Hepatic stellate cell (primary cell): ENCODE results near the gene EDEM3.
A peak's percentile ranks its signal among the peaks of the same experiment; 100 is the strongest.
"Not testable (repeated sequence)": the region's sequence is repeated elsewhere in the genome, so short reads cannot be mapped to it uniquely, and the experiment has no call there.

ENCODE experiments used
- DNase-seq: peaks from one replicate; pipeline ENCODE4 v3.0.0; 2011; ENCODE audit warnings: low spot score

Gene EDEM3, protein sequence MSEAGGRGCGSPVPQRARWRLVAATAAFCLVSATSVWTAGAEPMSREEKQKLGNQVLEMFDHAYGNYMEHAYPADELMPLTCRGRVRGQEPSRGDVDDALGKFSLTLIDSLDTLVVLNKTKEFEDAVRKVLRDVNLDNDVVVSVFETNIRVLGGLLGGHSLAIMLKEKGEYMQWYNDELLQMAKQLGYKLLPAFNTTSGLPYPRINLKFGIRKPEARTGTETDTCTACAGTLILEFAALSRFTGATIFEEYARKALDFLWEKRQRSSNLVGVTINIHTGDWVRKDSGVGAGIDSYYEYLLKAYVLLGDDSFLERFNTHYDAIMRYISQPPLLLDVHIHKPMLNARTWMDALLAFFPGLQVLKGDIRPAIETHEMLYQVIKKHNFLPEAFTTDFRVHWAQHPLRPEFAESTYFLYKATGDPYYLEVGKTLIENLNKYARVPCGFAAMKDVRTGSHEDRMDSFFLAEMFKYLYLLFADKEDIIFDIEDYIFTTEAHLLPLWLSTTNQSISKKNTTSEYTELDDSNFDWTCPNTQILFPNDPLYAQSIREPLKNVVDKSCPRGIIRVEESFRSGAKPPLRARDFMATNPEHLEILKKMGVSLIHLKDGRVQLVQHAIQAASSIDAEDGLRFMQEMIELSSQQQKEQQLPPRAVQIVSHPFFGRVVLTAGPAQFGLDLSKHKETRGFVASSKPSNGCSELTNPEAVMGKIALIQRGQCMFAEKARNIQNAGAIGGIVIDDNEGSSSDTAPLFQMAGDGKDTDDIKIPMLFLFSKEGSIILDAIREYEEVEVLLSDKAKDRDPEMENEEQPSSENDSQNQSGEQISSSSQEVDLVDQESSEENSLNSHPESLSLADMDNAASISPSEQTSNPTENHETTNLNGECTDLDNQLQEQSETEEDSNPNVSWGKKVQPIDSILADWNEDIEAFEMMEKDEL

DNA sequence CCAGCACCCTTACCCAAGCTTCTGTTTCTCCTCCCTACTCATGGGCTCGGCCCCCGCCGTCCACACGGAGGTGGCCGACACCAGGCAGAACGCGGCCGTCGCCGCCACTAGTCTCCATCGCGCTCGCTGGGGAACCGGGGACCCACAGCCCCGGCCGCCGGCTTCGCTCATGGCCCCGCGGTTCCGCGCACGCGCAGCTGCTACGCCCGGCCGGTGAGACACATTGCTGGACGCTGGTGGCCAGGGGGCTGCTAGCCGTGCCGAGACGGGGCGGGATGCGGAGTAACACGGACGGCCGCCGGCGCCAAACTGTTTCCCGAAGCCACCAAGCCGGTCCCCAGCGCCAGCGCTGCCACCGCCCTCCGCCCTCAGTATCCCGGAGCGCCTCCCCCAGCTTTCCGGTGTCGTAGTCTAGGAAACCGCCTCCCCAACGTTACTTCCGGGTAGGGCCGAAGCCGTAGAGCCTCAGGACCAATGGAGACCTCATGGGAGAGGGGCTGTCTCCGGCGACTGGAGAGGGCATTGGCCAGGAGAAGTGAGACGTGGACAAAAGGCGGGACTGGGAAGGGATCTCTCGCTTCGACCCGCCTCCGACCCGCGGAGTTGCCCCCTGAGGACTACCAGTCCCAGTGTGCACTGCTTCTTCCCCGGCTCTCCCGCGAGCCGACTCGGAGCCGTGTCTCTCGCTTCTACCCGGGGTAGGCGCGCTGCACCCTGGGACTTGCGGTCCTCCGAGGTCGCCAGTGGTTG lies at the start of gene EDEM3:
TSS of gene EDEM3 (minus strand) at position 383 of the 750 bp plus-strand sequence. CDS start at position 171, 212 bp downstream.
- peak; percentile 97 for DNase-seq

DNA sequence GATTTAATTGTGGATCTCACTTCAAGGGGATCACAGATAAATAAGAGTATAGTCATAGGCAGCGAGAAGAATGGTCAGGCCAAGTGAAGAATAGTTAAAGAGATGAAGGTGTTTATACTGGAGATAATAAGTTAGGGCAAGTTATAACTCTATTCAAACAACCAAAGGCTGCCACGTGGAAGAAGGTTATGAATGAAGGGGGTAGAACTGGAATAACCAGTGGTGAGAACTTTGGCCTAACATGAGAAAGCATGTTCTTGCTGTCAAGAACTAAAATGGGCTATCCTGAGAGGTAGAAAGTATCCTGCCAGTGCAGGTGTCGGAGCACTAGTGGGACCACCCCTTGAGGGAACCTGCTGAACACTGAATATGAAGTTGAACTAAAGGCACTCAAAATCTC lies 49.6 kb upstream of the EDEM3 start:
- no peak for DNase-seq

DNA sequence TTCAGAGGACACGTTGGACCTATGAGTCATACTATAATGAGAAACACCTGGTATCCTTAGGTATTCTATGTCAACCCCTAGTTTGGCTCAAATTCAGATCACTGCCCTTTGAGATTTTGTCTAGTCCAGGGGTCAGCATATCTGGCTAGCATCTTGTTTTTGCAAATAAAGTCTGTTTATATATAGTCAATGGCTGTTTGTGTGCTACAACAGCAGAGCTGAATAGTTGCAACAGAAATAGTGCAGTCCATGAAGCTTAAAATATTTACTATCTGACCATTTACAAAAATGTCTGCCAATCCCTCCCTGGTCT lies 48.5 kb upstream of the EDEM3 start:
- DNase-seq: no peak

DNA sequence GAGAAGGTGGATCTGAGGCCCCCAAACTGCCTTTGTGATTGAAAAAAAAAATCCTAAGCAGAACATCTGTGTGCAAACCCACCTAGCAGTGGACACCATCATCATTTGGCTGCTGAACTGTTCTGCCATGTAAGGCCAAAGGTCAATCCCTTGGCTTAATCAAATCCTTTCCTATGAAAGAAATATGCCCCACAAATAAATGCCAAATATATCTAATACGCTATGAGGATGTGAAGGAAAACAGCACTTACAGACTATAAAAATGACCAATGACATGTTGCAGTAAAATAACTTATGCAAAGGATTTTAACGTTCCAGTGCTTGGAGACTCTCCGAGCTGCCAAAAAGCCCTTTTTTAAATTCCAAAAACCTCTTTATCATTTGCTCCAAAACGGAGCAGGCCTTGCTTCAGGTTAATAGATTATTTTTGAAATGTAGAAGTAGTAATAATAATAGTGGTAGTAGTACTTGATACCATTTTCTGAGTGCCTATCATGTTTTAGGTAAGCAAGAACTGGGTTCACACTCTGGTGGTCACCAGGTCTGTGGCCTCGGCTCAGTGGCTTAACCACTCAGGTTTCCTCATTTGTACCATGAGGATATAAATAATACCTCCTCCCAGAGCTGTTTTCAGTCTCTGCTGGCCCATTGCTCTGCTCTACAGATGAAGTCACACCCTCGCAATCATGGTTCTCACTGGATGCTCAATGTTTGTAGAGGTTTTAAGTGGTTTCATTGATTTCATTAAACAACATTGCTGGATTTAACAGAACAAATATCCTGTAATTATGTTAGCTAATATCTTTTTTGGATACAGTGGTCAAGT lies 47.9 kb upstream of the EDEM3 start:
- DNase-seq: no peak

DNA sequence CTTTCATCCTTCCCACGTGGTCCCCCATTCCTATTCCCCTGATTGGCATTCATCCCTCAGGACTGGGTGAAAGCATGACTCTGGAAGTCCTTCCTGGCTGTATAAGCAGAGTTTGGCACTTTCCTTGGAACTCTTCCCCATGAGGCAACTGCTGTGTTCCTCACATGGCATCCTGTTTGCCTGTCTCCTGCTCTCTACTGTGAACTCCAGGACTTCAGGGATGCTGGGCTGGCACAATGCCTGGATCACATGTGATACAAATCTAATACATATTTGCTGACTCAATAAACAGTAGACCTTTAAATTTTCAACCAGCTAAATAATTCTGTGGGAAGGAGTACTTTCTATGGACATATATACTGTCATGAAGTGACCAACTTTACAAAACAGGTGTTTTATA lies 46.8 kb upstream of the EDEM3 start:
- peak; percentile 16 for DNase-seq

DNA sequence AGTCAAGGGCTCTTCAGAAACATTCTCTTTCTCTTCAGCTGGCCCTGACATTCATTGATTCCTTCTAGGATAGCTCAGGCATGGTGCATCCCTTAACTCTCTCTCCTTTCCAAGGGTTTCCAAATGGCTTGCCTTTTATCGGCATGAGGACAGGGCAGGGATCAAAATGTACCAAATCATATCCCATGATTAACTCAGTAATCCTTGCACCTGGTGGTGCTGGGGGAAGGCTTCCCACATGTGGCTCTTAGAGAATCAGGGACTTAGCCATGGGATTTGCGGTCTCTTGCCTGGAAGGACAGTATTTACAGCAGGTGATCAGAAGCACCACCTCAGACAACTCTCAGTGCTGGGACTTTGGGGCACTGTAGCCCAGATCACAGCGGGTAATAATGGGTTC lies 46.2 kb upstream of the EDEM3 start:
- DNase-seq: no peak

DNA sequence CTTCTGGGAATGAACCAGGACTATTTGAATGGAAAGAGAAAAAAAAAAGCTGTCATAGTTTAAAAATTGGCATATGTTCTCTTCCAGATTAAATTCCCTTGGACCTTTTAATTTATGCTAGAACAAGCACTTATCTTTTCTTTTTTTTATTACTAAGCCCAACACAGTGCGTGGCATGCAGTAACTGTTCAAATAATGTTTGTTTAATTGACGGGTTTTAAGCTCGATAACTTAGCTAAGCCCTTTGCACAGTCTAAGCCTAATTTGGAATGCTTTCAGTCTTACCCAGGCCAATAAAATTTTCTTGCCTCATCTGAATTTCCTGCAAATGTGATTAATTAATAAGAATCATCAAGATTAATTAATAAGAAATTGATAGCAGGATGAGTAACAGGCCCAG lies 39.3 kb upstream of the EDEM3 start:
- DNase-seq: no peak

DNA sequence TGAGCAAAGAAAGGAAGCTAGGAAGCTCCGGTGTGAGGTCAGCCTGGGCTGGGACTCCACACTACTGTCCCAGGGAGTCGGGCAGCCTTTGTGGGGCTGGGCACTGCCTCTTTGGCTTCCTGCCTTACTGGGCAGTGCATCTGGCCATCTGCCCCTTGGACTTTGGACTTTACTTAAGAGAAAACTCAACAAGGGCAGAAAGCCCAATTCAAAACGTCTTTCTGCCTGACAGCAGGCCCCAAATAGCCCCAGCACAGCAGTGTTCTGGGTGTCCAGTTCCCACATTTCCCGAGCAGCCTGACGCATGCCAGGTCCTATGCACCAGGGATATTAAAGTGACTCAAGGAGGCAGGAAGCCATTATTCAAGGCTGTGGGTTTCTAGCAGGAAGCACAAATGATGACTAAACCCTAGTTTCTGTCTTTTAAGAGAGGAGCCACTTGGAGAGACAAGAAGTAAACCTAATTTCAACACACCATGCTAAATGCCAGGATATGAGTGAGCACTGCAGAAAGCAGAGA lies 37.9 kb upstream of the EDEM3 start:
- peak; percentile 84 for DNase-seq

DNA sequence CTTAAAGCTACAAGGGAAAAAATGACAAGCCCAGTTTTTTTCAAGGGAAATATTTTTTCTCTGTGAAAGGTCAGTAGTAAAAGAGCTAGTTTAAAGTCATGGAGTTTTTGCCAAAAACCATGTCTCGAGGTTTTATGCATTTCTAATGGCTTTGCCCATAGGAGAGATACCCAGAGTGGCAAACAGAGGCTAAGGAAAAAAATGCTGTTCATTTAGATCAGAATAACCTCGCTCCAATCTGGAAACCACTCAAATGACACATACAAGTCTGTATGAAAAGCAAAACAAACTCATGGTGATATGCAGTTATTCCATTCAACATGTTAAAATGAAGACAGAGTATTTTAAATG lies 36.9 kb upstream of the EDEM3 start:
- peak; percentile 15 for DNase-seq

DNA sequence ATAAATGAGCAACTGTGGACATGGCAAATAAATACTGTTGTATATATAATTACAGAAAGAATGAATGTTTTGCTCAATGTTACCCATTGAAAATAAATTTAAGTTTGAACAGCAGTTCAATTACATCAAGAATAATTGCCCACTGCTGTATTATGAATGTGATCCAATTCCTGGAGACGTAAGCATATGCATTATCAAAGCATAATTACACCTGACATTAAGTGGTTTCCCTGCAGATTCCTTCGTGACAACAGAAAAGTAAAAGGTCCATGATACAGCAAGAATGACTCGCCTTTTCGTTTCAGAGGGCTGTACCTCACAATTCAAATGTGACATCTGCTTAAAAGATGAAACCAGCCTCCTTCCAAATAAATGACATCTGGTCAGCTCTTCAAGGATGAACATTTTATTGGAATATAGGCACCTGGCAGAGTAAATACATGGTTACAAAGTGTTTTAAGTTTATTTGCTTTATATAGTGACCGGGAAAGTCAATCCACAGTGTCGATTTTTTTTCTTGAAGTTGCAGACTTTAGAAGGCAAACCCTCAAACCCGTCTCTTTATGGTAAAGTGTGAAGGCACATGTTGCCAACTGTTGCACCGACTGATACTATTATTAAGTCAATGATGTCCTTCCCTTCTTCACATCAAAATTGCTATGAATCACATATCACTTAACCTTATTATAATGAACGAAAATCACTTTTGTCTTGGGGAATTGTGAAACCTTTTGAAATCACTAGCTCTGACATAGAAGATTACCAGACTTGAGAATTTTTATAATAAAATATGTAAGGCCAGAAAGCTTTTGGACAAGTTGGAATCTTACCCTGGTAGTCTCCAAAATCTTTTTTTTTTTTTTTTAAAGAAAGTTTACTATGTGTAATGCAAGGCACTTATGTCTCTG lies 36.2 kb upstream of the EDEM3 start:
- DNase-seq: no peak

DNA sequence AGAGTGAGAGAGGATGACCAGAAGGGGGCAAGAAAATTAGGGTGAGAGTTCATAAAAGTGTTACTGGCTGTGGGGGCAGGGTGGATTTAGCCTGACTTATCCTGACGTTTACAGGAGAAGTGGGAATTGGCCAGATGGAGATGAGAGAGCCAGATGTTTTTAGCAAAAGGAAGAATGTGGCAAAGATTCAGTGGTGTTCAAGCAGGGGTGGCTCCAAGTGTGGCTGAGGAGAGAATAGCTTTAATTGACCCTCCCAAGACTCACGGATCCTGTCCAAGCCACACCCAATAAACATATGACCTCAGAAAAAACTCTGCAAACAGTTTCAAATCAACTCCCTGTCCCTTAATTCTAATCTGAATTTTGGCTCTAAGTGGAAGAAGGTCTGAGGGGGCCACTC lies 35.2 kb upstream of the EDEM3 start:
- DNase-seq: no peak

DNA sequence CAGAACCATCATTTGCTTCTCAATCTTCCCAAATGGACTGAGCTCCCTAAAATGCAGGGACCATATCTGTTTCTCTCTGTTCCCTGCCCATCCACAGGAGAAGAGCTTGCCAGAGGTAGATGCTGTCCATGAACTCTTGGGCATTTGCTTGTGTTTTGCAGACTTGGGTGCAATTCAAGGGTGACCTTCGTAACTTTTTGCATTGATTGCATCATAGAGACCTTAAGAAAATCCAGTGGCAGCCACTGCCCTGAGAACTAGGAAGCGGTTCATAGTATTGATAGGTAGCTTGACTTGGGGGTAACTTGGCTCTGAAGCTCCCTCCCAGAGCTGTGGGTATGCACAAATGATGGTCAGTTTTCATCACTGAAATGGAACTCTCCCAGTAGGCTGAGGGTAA lies 34.3 kb upstream of the EDEM3 start:
- DNase-seq: no peak

DNA sequence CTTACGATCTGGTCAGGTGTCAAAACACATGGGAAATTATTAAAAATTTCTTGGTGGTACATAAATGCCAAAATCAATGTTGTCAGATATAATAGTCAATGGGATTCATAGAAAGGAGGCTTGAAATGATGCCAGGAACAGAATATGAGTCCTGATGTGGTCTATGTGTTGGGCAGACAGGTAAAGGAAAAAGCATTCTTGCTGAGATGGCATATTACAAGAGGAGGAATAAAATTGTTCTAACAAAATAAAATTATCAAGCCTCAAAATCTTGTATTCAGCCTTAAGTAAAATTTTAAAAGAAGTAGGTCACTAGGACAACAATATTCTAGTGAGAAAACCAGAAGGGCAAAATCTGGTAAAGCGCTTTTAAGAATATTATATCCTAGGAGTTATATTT lies 30.9 kb upstream of the EDEM3 start:
- no peak for DNase-seq

DNA sequence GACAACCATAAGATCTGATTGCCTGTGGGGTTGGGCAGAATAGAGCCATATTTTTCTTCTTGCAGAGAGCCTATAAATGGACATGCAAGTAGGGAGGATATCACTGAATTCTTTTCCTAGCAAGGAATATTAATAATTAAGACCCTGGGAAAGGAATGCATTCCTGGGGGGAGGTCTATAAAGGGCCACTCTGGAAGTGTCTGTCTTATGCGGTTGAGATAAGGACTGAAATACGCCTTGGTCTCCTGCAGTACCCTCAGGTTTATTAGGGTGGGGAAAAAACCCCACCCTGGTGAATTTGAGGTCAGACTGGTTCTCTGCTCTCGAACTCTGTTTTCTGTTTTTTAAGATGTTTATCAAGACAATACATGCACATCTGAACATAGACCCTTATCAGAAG lies 29.1 kb upstream of the EDEM3 start:
- DNase-seq: not testable (repeated sequence)

DNA sequence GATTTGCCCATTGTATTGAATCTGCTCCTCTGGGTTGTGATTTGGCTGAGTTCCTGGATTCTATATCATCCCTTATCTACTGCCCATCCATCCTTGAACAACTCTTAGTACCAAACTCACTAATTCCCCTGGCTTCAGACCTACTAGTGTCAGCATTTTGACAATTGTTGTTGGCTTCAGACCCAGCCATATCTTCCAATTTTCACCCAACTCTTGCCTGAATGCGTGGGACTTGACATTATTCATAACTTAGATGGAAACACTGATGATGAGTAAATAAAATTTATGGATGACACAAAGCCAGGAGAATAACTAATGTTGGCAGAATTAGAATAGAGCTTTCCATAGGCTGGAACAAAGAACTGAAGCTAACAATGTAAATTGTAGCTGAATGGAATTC lies 27.3 kb upstream of the EDEM3 start:
- DNase-seq: no peak

DNA sequence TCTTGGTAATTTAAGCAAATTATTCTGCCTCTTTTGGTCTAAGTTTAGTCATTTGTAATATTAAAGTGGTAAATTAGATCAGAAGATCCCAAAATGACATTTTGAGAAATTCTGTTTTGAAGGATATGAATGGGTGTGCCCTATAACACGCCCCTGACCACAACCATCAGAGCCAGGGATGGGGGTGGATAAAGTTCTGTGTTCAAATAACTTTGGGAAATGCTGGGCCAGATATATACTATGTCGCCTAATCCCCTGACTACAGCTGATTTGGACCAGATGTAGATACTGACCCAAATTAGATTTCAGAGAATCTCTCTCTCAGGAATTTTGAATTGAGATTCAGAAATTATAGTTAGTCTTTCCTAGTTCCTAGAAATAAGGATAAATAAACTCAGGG lies 21.2 kb upstream of the EDEM3 start:
- DNase-seq: no peak

DNA sequence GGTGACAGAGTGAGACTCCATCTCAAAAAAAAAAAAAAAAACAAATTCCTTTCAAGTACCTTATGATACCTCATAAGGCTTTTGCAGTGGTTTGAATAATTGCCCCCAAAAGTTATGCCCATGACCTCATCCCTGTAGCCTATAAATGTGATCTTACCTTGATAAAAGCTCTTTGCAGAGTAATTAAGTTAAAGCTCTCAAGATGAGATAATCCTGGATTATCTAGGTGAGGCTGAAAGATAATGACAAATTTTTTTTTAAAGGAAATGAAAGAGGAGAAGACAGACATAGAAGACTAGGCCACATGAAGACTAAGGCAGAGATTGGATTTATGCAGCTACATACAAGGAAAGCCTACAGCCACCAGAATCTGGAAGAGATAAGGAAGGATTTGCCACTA lies 20.7 kb upstream of the EDEM3 start:
- DNase-seq: no peak

DNA sequence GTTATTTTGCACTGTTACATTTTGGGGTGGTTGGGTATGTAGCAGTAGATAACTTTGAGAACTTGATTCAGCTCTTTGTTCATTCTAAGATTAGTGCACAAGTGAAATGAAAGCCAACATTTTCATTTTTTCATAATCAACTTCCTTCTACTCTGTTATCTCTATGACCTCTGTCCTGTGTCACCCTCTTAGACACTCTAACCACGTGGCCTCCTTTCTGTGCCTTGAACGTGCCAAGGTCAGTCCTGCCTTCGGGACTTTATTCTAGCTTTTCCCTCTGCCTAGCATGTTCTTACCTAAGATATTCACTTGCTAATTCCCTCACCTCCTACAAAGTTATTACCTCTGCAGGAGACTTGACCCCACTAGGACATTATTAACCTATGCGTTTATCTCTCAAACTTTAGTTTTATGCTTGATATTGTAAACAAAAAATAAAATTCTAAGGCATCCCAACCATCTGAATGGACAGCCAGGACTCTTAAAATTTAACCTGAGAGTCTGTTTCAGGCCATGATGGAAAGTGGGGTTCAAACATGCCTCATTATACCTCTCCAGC lies 19.2 kb upstream of the EDEM3 start:
- no peak for DNase-seq

DNA sequence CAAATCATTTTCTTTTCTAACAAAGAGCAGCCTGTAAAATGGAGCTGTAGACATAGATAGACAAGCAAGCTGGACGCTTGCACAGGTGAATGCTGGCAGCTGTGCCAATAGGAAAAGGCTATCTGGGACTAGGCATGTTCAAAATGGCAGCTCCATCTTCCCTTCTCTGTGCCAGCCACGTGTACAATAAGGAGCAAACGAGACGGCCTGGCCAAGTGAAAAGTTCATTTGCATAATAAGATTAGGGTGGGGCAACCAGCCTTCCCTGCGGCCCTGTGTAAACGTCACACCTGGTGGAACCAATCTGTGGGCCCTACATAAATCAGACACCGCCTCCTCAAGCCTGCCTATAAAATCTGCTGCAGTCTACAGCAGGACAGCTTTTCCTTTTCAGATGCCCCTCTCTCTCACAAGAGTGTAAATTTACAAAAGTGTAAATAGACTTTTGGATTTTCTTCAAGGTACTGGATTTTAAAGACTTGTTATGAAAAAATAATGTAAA lies 16.6 kb upstream of the EDEM3 start:
- DNase-seq: no peak
